ENCODE measurements around the gene MBD4. TPM values are rescaled to one million over a fixed set of nuclear protein-coding genes. Genes with fewer than 3 reads are reported as not detected.
"Not testable (repeated sequence)": the region's sequence is repeated elsewhere in the genome, so short reads cannot be mapped to it uniquely, and the experiment has no call there.

Gene MBD4
- total RNA-seq, 1 donor from 2014 or later: 44.1 TPM

GRCh38 chr3:129421988-129422745, 17.6 kb downstream of the MBD4 start:
- H3K27me3 Mint-ChIP-seq (ENCODE audit: insufficient read depth): no peaks in the 10 kb centered on the region
- no peak for DNase-seq (ENCODE audit: low spot score)
- intact Hi-C loops (cut with micrococcal nuclease): no loop called here
- peaks cover 13% of the 10 kb centered on the region for H3K4me1 Mint-ChIP-seq (ENCODE audit: low read depth)
- no peak overlapping the region for H3K4me3 Mint-ChIP-seq
- no peak overlapping the region for H3K27ac Mint-ChIP-seq
- H3K36me3 Mint-ChIP-seq (ENCODE audit: low read depth): no peaks in the 10 kb centered on the region
- H3K9me3 Mint-ChIP-seq: no peaks in the 10 kb centered on the region

DNA sequence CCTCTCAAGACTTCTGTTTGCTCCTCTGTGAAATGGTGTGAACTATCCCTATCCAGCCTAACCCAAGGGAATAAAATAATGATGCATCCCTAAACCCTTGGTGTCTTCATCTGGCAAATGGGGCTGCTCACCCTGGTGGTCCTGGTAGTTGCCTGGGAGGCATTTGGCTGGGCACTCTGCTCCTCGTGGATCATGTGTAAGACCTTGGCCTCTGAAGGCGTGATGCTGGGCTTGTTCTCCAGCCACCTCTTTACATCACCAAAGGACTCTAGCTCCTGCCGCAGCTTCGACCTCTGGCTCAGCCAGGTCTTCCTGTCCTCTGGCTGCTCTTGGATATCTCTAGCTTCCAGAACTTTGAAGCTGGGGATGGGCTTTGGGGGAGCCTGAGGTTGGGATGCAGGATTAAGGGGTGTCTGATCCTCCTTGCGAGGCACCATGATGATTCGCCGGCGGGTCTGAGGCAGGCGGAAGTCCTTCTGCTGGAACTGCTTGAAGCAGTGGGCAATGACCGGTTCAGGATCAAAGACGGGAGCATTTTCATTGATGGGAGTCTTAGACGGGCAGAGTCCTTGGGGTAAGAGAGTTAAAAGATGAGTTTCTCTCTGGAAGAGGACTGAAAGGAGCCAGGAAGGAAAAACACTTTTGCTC, 18.4 kb downstream of the MBD4 start:
- H3K4me3 Mint-ChIP-seq: no peak overlapping the region
- no peak overlapping the region for H3K27ac Mint-ChIP-seq

GRCh38 chr3:129419476-129419875, 20.3 kb downstream of the MBD4 start:
- no peak overlapping the region for H3K27ac Mint-ChIP-seq
- H3K36me3 Mint-ChIP-seq (ENCODE audit: low read depth): no peaks in the 10 kb centered on the region
- H3K9me3 Mint-ChIP-seq: no peaks in the 10 kb centered on the region
- intact Hi-C loops (cut with micrococcal nuclease): no loop called here
- no peak for DNase-seq (ENCODE audit: low spot score)
- no peaks in the 10 kb centered on the region for H3K27me3 Mint-ChIP-seq (ENCODE audit: insufficient read depth)
- H3K4me1 Mint-ChIP-seq (ENCODE audit: low read depth): peaks cover 8% of the 10 kb centered on the region
- no peak overlapping the region for H3K4me3 Mint-ChIP-seq

More for the DNA sequence above, 18.4 kb downstream of the MBD4 start:
- intact Hi-C loops (cut with micrococcal nuclease): no loop called here
- no peak for DNase-seq (ENCODE audit: low spot score)
- no peaks in the 10 kb centered on the region for H3K9me3 Mint-ChIP-seq
- H3K27me3 Mint-ChIP-seq (ENCODE audit: insufficient read depth): no peaks in the 10 kb centered on the region
- H3K36me3 Mint-ChIP-seq (ENCODE audit: low read depth): no peaks in the 10 kb centered on the region
- peaks cover 13% of the 10 kb centered on the region for H3K4me1 Mint-ChIP-seq (ENCODE audit: low read depth)

- H3K27me3 Mint-ChIP-seq (ENCODE audit: insufficient read depth): no peaks in the 10 kb centered on the region
- H3K36me3 Mint-ChIP-seq (ENCODE audit: low read depth): no peaks in the 10 kb centered on the region
- no peak overlapping the region for H3K4me3 Mint-ChIP-seq
- no peak for DNase-seq (ENCODE audit: low spot score)
- H3K27ac Mint-ChIP-seq: no peak overlapping the region
- no peaks in the 10 kb centered on the region for H3K4me1 Mint-ChIP-seq (ENCODE audit: low read depth)
- H3K9me3 Mint-ChIP-seq: no peaks in the 10 kb centered on the region
- intact Hi-C loops (cut with micrococcal nuclease): no loop called here
Measured at GRCh38 chr3:129418041-129418973, 21.4 kb downstream of the MBD4 start.

- intact Hi-C loops (cut with micrococcal nuclease): no loop called here
- no peak overlapping the region for H3K27ac Mint-ChIP-seq
- no peaks in the 10 kb centered on the region for H3K9me3 Mint-ChIP-seq
- DNase-seq (ENCODE audit: low spot score): no peak
- no peak overlapping the region for H3K4me3 Mint-ChIP-seq
- H3K4me1 Mint-ChIP-seq (ENCODE audit: low read depth): no peaks in the 10 kb centered on the region
- peaks cover 3% of the 10 kb centered on the region for H3K27me3 Mint-ChIP-seq (ENCODE audit: insufficient read depth)
- H3K36me3 Mint-ChIP-seq (ENCODE audit: low read depth): no peaks in the 10 kb centered on the region
Measured at GRCh38 chr3:129417326-129417725, 22.4 kb downstream of the MBD4 start.

- intact Hi-C loops (cut with micrococcal nuclease): no loop called here
- H3K4me1 Mint-ChIP-seq (ENCODE audit: low read depth): no peaks in the 10 kb centered on the region
- DNase-seq (ENCODE audit: low spot score): no peak
- H3K9me3 Mint-ChIP-seq: no peaks in the 10 kb centered on the region
- peaks cover 4% of the 10 kb centered on the region for H3K27me3 Mint-ChIP-seq (ENCODE audit: insufficient read depth)
- H3K4me3 Mint-ChIP-seq: no peak overlapping the region
- no peaks in the 10 kb centered on the region for H3K36me3 Mint-ChIP-seq (ENCODE audit: low read depth)
- no peak overlapping the region for H3K27ac Mint-ChIP-seq
Measured at GRCh38 chr3:129416415-129416814, 23.3 kb downstream of the MBD4 start.

GRCh38 chr3:129415830-129416229, 23.9 kb downstream of the MBD4 start:
- Mint-ChIP-seq H3K9me3 (no peaks in the 10 kb centered on the region), H3K4me1 (ENCODE audit: low read depth) (no peaks in the 10 kb centered on the region), H3K4me3 (no peak overlapping the region), H3K36me3 (ENCODE audit: low read depth) (no peaks in the 10 kb centered on the region), H3K27me3 (ENCODE audit: insufficient read depth) (peaks cover 4% of the 10 kb centered on the region), H3K27ac (no peak overlapping the region)
- DNase-seq (ENCODE audit: low spot score): no peak
- intact Hi-C loops (cut with micrococcal nuclease): no loop called here

DNA sequence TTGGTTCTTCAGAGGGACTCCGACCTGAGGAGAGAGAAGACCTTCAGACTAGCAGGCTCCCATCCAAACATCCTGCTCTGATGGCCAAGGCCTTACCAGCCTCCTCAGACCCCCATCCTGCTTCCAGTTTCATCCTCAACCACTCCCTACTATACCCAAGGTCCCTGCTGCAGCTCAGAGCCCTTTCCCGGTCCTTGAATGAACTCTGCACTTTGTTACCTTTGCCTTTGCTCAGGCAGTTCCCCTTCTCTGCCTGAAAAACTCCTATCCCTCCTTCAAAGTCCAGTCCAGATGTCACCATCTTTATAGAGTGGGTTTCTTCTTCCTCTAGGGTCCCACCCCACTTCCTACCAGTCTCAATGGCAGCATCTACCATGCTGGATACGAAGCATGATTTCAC, 24.4 kb downstream of the MBD4 start:
- no peaks in the 10 kb centered on the region for H3K9me3 Mint-ChIP-seq
- no peak for DNase-seq (ENCODE audit: low spot score)
- H3K4me1 Mint-ChIP-seq (ENCODE audit: low read depth): no peaks in the 10 kb centered on the region
- no peak overlapping the region for H3K27ac Mint-ChIP-seq
- intact Hi-C loops (cut with micrococcal nuclease): no loop called here
- H3K36me3 Mint-ChIP-seq (ENCODE audit: low read depth): no peaks in the 10 kb centered on the region
- peaks cover 6% of the 10 kb centered on the region for H3K27me3 Mint-ChIP-seq (ENCODE audit: insufficient read depth)
- H3K4me3 Mint-ChIP-seq: no peak overlapping the region

DNA sequence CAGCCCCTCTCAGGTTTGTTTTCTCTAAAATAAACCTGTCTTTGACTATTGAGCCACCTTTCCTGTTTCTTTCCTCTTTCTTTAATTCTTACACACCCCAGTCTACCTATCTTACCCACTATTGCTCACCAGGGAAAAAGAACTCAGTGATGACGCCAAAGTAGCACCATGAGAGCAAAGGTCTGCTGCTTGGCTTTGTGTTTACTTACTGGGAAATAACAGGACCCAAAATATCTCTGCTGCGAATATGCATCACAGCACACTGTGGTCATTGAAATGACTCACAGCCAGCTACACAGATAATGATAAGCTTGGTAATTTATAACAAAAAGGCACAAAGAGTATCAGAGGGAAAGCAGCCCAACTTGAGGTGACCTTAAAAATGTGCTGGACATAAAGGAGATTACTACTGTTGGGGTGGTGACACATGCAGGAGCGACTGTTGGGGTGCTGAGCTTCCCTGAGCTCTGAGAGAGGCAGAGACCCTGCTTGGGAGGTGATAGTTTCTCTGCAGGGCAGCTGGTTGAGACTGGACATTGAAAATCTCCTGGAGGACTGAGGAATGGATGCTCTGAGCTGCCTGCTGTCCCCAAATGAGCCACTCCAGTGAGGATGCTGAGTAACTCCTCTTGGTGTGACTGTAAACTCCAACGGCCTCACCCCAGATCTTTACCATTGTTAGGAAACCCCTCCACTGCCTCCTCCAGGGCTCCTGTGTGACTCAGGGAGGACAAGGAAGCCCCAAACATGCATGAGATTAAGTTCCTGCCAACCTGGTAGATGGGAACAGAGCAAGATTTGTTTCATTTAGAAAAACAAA, 25.9 kb downstream of the MBD4 start:
- H3K27me3 Mint-ChIP-seq (ENCODE audit: insufficient read depth): peaks cover 6% of the 10 kb centered on the region
- DNase-seq (ENCODE audit: low spot score): no peak
- H3K4me1 Mint-ChIP-seq (ENCODE audit: low read depth): no peaks in the 10 kb centered on the region
- no peaks in the 10 kb centered on the region for H3K36me3 Mint-ChIP-seq (ENCODE audit: low read depth)
- intact Hi-C loops (cut with micrococcal nuclease): no loop called here
- no peak overlapping the region for H3K27ac Mint-ChIP-seq
- H3K4me3 Mint-ChIP-seq: no peak overlapping the region
- no peaks in the 10 kb centered on the region for H3K9me3 Mint-ChIP-seq

DNA sequence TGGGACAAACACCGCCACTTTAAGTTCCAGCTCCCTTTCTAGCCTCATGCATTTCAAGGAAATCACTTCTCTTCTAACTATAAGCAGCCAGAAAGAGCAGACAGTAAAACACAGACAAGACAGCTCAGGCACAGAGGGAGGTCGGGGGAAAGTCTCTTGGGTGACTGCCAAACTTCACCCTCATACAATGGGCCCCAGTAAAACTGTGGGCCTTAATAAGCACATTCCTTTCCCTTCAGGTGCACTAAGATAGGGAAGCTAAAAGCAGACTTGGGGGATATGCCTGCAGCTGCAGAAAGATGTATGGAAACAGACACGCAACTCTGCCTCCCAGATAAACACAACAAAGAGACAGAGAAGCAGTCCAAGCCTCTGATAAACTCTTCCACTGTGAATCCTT, 26.5 kb downstream of the MBD4 start:
- H3K27me3 Mint-ChIP-seq (ENCODE audit: insufficient read depth); H3K4me1 Mint-ChIP-seq (ENCODE audit: low read depth); intact Hi-C loops (cut with micrococcal nuclease): not testable (repeated sequence)

GRCh38 chr3:129412542-129413198, 27.1 kb downstream of the MBD4 start:
- Mint-ChIP-seq H3K9me3 (no peaks in the 10 kb centered on the region), H3K27me3 (ENCODE audit: insufficient read depth) (peaks cover 6% of the 10 kb centered on the region), H3K36me3 (ENCODE audit: low read depth) (no peaks in the 10 kb centered on the region), H3K27ac (no peak overlapping the region), H3K4me1 (ENCODE audit: low read depth) (no peaks in the 10 kb centered on the region), H3K4me3 (no peak overlapping the region)
- intact Hi-C loops (cut with micrococcal nuclease): no loop called here
- DNase-seq (ENCODE audit: low spot score): no peak

More for the DNA sequence above, 26.5 kb downstream of the MBD4 start:
- H3K36me3 Mint-ChIP-seq (ENCODE audit: low read depth); H3K4me3 Mint-ChIP-seq; H3K27ac Mint-ChIP-seq; DNase-seq (ENCODE audit: low spot score); H3K9me3 Mint-ChIP-seq: not testable (repeated sequence)

GRCh38 chr3:129410971-129411370, 28.8 kb downstream of the MBD4 start:
- intact Hi-C loops (cut with micrococcal nuclease): no loop called here
- Mint-ChIP-seq H3K27me3 (ENCODE audit: insufficient read depth) (peaks cover 6% of the 10 kb centered on the region), H3K4me3 (no peak overlapping the region), H3K27ac (no peak overlapping the region), H3K4me1 (ENCODE audit: low read depth) (no peaks in the 10 kb centered on the region), H3K36me3 (ENCODE audit: low read depth) (no peaks in the 10 kb centered on the region), H3K9me3 (no peaks in the 10 kb centered on the region)
- DNase-seq (ENCODE audit: low spot score): no peak
